ENCODE measurements around the gene SREBF1.
"Not testable (repeated sequence)": the region's sequence is repeated elsewhere in the genome, so short reads cannot be mapped to it uniquely, and the experiment has no call there.

SREBF1 gene

GRCh38 chr17:17811381-17812210 lies 25.2 kb downstream of the SREBF1 start:
- TF ChIP-seq Cebpa-rat (IDR thresholded peaks at IDR 0.05) = no peak
- Histone ChIP-seq H3K36me3 (peaks cover 64 to 82% (median 68%) of the 10 kb centered on the region in 11 experiments), H4K20me1 (peaks cover 75 to 97% (median 90%) of the 10 kb centered on the region in 11 experiments), H3K27ac (no peak overlapping the region; a peak in 1 of 22 replicates), H3K9me3 (replicated peaks in 1 of 11) (no peaks in the 10 kb centered on the region), H3K27me3 (no peaks in the 10 kb centered on the region), H3K9ac (peak overlapping the region in 1 of 11 experiments; percentile 15; a peak in 2 of 22 replicates), H3K4me3 (no peak overlapping the region), H3K4me2 (peak overlapping the region in 4 of 11 experiments; percentile 1 to 32 (median 16); a peak in 1 of 22 replicates), H3K4me1 (peaks cover 13 to 67% (median 52%) of the 10 kb centered on the region in 10 experiments; a peak in 19 of 20 replicates)

GRCh38 chr17:17810895-17811248 lies 25.9 kb downstream of the SREBF1 start:
- no peak overlapping the region for H3K4me3 ChIP-seq
- H3K27me3 ChIP-seq = no peaks in the 10 kb centered on the region
- no peak for TF ChIP-seq Cebpa-rat (IDR thresholded peaks at IDR 0.05)
- H3K36me3 ChIP-seq = peaks cover 61 to 83% (median 70%) of the 10 kb centered on the region in 11 experiments
- H3K4me2 ChIP-seq = no peak overlapping the region
- H3K4me1 ChIP-seq = peaks cover 10 to 68% (median 47%) of the 10 kb centered on the region in 10 experiments; a peak in 18 of 20 replicates
- H4K20me1 ChIP-seq = peaks cover 69 to 97% (median 92%) of the 10 kb centered on the region in 11 experiments
- H3K9me3 ChIP-seq (replicated peaks in 1 of 11) = no peaks in the 10 kb centered on the region
- no peak overlapping the region for H3K27ac ChIP-seq
- H3K9ac ChIP-seq = no peak overlapping the region

- H3K9me3 ChIP-seq (replicated peaks in 1 of 11) = no peaks in the 10 kb centered on the region
- H3K4me3 ChIP-seq = no peak overlapping the region
- no peak overlapping the region for H3K4me2 ChIP-seq
- peaks cover 58 to 83% (median 70%) of the 10 kb centered on the region in 11 experiments for H3K36me3 ChIP-seq
- TF ChIP-seq Cebpa-rat (IDR thresholded peaks at IDR 0.05) = no peak
- peaks cover 4 to 62% (median 41%) of the 10 kb centered on the region in 10 experiments; a peak in 18 of 20 replicates for H3K4me1 ChIP-seq
- H3K27me3 ChIP-seq = no peaks in the 10 kb centered on the region
- H3K27ac ChIP-seq = no peak overlapping the region
- peaks cover 69 to 97% (median 92%) of the 10 kb centered on the region in 11 experiments for H4K20me1 ChIP-seq
- H3K9ac ChIP-seq = no peak overlapping the region
These were observed 26.5 kb downstream of the SREBF1 start for GRCh38 chr17:17810084-17810894.

GRCh38 chr17:17809531-17810083 lies 27.2 kb downstream of the SREBF1 start:
- H3K9ac ChIP-seq = no peak overlapping the region
- H4K20me1 ChIP-seq = peaks cover 62 to 96% (median 87%) of the 10 kb centered on the region in 11 experiments
- no peak for TF ChIP-seq Cebpa-rat (IDR thresholded peaks at IDR 0.05)
- H3K4me1 ChIP-seq = peaks cover 0 to 55% (median 35%) of the 10 kb centered on the region in 10 experiments; a peak in 16 of 20 replicates
- no peak overlapping the region for H3K4me3 ChIP-seq
- H3K9me3 ChIP-seq (replicated peaks in 1 of 11) = no peaks in the 10 kb centered on the region
- H3K27me3 ChIP-seq = no peaks in the 10 kb centered on the region
- no peak overlapping the region for H3K4me2 ChIP-seq
- H3K27ac ChIP-seq = no peak overlapping the region
- peaks cover 54 to 81% (median 67%) of the 10 kb centered on the region in 11 experiments for H3K36me3 ChIP-seq

- H3K27ac ChIP-seq = no peak overlapping the region
- H4K20me1 ChIP-seq = peaks cover 54 to 96% (median 85%) of the 10 kb centered on the region in 11 experiments
- peaks cover 54 to 81% (median 67%) of the 10 kb centered on the region in 11 experiments for H3K36me3 ChIP-seq
- H3K4me3 ChIP-seq = no peak overlapping the region
- no peak for TF ChIP-seq Cebpa-rat (IDR thresholded peaks at IDR 0.05)
- H3K4me1 ChIP-seq = peaks cover 0 to 51% (median 32%) of the 10 kb centered on the region in 10 experiments; a peak in 16 of 20 replicates
- H3K4me2 ChIP-seq = peak overlapping the region in 5 of 11 experiments; percentile 5 to 41 (median 23); a peak in 6 of 22 replicates
- H3K9ac ChIP-seq = no peak overlapping the region
- no peaks in the 10 kb centered on the region for H3K27me3 ChIP-seq
- no peaks in the 10 kb centered on the region for H3K9me3 ChIP-seq (replicated peaks in 1 of 11)
These were observed 27.9 kb downstream of the SREBF1 start for GRCh38 chr17:17808706-17809432.

- H3K36me3 ChIP-seq = peaks cover 51 to 81% (median 67%) of the 10 kb centered on the region in 11 experiments
- not testable (repeated sequence) for H3K27ac ChIP-seq; H3K4me3 ChIP-seq; H3K9me3 ChIP-seq (replicated peaks in 1 of 11); H3K27me3 ChIP-seq
- H3K9ac ChIP-seq = 0 out of 22 replicates have a peak overlapping the region, but pooled peaks of 1 of the 11 experiments have one; percentile 24
- peaks cover 0 to 51% (median 31%) of the 10 kb centered on the region in 10 experiments; a peak in 16 of 20 replicates for H3K4me1 ChIP-seq
- H3K4me2 ChIP-seq = peak overlapping the region in 5 of 11 experiments; percentile 8 to 41 (median 21); a peak in 3 of 22 replicates
- peaks cover 48 to 96% (median 85%) of the 10 kb centered on the region in 11 experiments for H4K20me1 ChIP-seq
These were observed 28.6 kb downstream of the SREBF1 start for GRCh38 chr17:17808200-17808599.

- H3K4me1 ChIP-seq = peaks cover 0 to 46% (median 26%) of the 10 kb centered on the region in 10 experiments; a peak in 16 of 20 replicates
- peaks cover 40 to 93% (median 78%) of the 10 kb centered on the region in 11 experiments for H4K20me1 ChIP-seq
- 0 out of 22 replicates have a peak overlapping the region, but pooled peaks of 1 of the 11 experiments have one; percentile 2 for H3K27ac ChIP-seq
- no peak overlapping the region for H3K4me3 ChIP-seq
- no peaks in the 10 kb centered on the region for H3K27me3 ChIP-seq
- H3K36me3 ChIP-seq = peaks cover 43 to 79% (median 64%) of the 10 kb centered on the region in 11 experiments
- peak overlapping the region in 4 of 11 experiments; percentile 6 to 41 (median 22); a peak in 3 of 22 replicates for H3K4me2 ChIP-seq
- no peak for TF ChIP-seq Cebpa-rat (IDR thresholded peaks at IDR 0.05)
- no peaks in the 10 kb centered on the region for H3K9me3 ChIP-seq (replicated peaks in 1 of 11)
- H3K9ac ChIP-seq = peak overlapping the region in 3 of 11 experiments; percentile 3 to 24 (median 11); a peak in 2 of 22 replicates
These were observed 29.3 kb downstream of the SREBF1 start for GRCh38 chr17:17807440-17807839.

Measured in BLaER1 treated with 17β-estradiol and CSF1 and Interleukin-3, amounts not matched to agents 10 nM and 100 nM (cell line).